ENCODE results near the gene ZNF646.

- TF ChIP-seq CTCF (conservative IDR thresholded peaks at IDR 0.05; ENCODE audit: low read length) (no peak), EZH2phosphoT487 (IDR thresholded peaks at IDR 0.05; ENCODE audit: borderline replicate concordance, low read depth, low read length) (no peak)
These were observed 6.7 kb downstream of the ZNF646 start for GRCh38 chr16:31080756-31081419.
